Body of pancreas (tissue), 4 donors: ENCODE measurements around the gene SPDYE3. TPM values are rescaled to one million over a fixed set of nuclear protein-coding genes. Genes with fewer than 3 reads are reported as not detected.
A peak's percentile ranks its signal among the peaks of the same experiment; 100 is the strongest.
"Not testable (repeated sequence)": the region's sequence is repeated elsewhere in the genome, so short reads cannot be mapped to it uniquely, and the experiment has no call there.

Experiments
- ATAC-seq: fragments of 150-250 bp; one replicate; pipeline ENCODE4 v1.9.1; 2016
- DNase-seq, 4 donors: peaks; one replicate each; pipeline ENCODE4 v3.0.0-alpha.2; 2019
- H3K27ac ChIP-seq, 4 donors: fragments of 200-600 bp; sonication (generic); 1 replicate in 3 of 4; 2 replicates in 1 of 4; pipeline versions ENCODE4 v1.5.1 to v1.6.1; 2016 to 2019; ENCODE audit warnings: mild to moderate bottlenecking in 1 of 4, mixed read lengths in 1 of 4, moderate library complexity in 1 of 4
- H3K27me3 ChIP-seq, 2 donors: fragments of 200-600 bp; sonication (generic); one replicate each; pipeline ENCODE4 v1.6.0; 2016; ENCODE audit warnings: mild to moderate bottlenecking in 1 of 2
- H3K36me3 ChIP-seq, 2 donors: fragments of 200-600 bp; sonication (generic); replicated peaks in 1 of 2; 2 replicates each; pipeline ENCODE4 v1.5.1; 2016; ENCODE audit warnings: low read depth in 2 of 2; ENCODE audit not compliant: insufficient read depth in 1 of 2
- H3K4me1 ChIP-seq: fragments of 200-600 bp; sonication (generic); one replicate; pipeline ENCODE4 v1.6.0; 2016
- H3K4me3 ChIP-seq, 2 donors: fragments of 200-600 bp; sonication (generic); 1 replicate in 1 of 2; 2 replicates in 1 of 2; pipeline ENCODE4 v1.5.1; 2016 to 2019
- H3K9me3 ChIP-seq, 3 donors: fragments of 200-600 bp; sonication (generic); 1 replicate in 2 of 3; 2 replicates in 1 of 3; pipeline ENCODE4 v1.5.1; 2016
- POLR2A ChIP-seq, 3 donors: fragments of 450-650 bp; IDR thresholded peaks; one replicate each; pipeline ENCODE4 v1.6.1; 2016; ENCODE audit warnings: antibody characterized with exemption in 3 of 3, mild to moderate bottlenecking in 2 of 3
- WGBS, 2 donors: methylation state at CpG; one replicate each; pipeline ENCODE4 v1.1.5; 2017; 5-methylcytosine and 5-hydroxymethylcytosine counted together
- intact Hi-C: fragments of 100-400 bp; cut with DNase I; formaldehyde crosslinking; loops from one replicate; pipeline ENCODE4 v1.15.1; 2023
- total RNA-seq, 2 donors: library from RNA; depleted of rRNA; stranded (reverse); fragments of >200 nt; gene quantifications; one replicate each; pipeline ENCODE4 v1.1.0, GENCODE V29; 2016
- TF ChIP-seq, protein P1 (sequence below), 7 experiments: fragments of 450-650 bp in 4 of 7; fragments of 200-600 bp in 3 of 7; sonication (generic) in 3 of 7; IDR thresholded peaks; one replicate each; pipeline ENCODE4 v1.5.1; 2016 to 2019; ENCODE audit warnings: antibody characterized with exemption in 7 of 7

Gene SPDYE3
- total RNA-seq, 2 donors from 2014 or later, result not detected

DNA sequence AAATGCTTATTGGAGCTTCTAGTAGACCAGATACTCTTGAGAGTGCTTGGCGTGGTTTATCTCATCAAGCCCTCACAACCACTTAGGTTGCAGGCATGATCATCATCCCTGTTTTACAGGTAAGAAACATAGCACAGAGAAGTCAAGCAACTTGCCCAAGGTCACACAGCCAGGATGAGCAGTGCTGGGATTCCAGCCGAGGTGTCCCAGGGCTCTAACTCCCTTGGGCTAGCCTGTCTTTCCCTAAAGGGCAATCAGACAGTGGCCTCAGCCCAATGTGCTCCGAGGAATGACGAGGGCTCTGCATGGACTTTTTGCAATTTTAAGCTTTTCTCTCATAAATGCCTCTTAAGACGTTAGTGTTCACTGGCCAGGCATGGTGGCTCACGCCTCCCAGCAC lies 39.9 kb upstream of the SPDYE3 start:
- Histone ChIP-seq H3K36me3 (no peaks in the 10 kb centered on the region), H3K4me3 (no peak overlapping the region), H3K27me3 (no peaks in the 10 kb centered on the region), H3K4me1 (peaks cover 42% of the 10 kb centered on the region), H3K27ac (peak overlapping the region in 1 of 4 donors; percentile 29), H3K9me3 (no peaks in the 10 kb centered on the region)
- DNase-seq (no peak), ATAC-seq (no peak)
- intact Hi-C loops, result no loop called here
- WGBS, 2 donors, result 86 to 96% methylated on average over 6 of the region's 6 CpGs
- TF ChIP-seq, protein P1, sequence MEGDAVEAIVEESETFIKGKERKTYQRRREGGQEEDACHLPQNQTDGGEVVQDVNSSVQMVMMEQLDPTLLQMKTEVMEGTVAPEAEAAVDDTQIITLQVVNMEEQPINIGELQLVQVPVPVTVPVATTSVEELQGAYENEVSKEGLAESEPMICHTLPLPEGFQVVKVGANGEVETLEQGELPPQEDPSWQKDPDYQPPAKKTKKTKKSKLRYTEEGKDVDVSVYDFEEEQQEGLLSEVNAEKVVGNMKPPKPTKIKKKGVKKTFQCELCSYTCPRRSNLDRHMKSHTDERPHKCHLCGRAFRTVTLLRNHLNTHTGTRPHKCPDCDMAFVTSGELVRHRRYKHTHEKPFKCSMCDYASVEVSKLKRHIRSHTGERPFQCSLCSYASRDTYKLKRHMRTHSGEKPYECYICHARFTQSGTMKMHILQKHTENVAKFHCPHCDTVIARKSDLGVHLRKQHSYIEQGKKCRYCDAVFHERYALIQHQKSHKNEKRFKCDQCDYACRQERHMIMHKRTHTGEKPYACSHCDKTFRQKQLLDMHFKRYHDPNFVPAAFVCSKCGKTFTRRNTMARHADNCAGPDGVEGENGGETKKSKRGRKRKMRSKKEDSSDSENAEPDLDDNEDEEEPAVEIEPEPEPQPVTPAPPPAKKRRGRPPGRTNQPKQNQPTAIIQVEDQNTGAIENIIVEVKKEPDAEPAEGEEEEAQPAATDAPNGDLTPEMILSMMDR (IDR thresholded peaks at IDR 0.05), result no peak
- no peak for TF ChIP-seq POLR2A (IDR thresholded peaks at IDR 0.05)

DNA sequence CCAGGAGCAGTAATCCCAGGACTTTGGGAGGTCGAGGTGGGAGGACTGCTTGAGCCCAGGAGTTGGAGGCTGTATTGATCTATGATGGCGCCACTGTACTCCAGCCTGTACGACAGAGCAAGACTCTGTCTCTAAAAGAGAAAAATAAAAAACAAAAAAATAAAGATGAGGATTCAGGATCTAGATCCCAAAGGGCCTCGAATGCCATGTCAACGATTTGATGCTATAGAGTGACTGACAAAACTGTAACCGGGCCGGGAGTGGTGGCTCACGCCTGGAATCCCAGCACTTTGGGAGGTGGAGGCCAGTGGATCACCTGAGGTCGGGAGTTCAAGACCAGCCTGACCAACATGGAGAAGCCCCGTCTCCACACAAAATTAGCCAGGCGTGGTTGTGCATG lies 38.6 kb upstream of the SPDYE3 start:
- intact Hi-C loops, H3K9me3 ChIP-seq, H3K36me3 ChIP-seq, DNase-seq, H3K4me3 ChIP-seq, ATAC-seq, H3K27me3 ChIP-seq: not testable (repeated sequence)
- WGBS, 2 donors, result 76 to 83% methylated on average over 10 to 11 of the region's 11 CpGs
- Histone ChIP-seq H3K4me1 (peaks cover 38% of the 10 kb centered on the region), H3K27ac (peak overlapping the region in 3 of 4 donors; percentile 55 to 81 (median 80))

DNA sequence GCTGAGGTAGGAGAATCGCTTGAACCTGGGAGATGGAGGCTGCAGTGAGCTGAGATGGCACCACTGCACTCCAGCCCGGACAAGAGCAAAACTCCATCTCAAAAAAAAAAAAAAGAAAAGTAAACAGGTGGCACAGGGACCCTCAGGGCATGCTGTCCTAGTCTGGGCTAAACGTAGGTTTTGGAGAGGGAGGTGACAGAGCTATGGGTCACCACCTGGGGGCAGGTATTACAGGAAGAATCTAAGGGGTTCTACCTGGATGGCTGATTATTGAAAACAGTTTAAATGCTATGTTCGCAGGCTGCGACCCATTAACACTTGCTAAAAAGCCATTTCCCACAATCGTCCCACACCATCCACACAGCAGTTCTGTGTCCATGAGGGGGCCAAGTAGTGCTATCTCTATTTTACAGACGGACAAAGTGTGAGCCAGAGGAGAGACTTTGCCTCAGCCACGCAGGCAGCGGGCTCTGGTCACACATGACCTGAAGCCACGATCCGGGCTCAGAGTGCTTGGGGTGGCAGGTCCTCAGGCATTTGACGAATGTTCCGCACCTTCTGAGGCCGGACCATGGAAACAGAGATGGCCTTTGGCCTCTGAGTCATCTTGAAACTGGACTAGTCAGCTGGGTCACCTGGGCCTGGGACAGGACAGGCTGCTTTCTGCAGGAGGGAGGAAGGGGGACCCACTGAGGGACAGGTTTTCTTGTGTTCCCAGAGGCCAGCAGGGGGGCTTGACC lies 38.0 kb upstream of the SPDYE3 start:
- H3K9me3 ChIP-seq, intact Hi-C loops, H3K36me3 ChIP-seq, H3K4me3 ChIP-seq, H3K27me3 ChIP-seq: not testable (repeated sequence)
- 45 to 60% methylated on average over 8 to 14 of the region's 14 CpGs for WGBS, 2 donors
- Histone ChIP-seq H3K4me1 (peaks cover 38% of the 10 kb centered on the region), H3K27ac (peak overlapping the region; percentile 55 to 81 (median 68))
- TF ChIP-seq POLR2A (IDR thresholded peaks at IDR 0.05), result peak in 2 of 3 donors; percentile 12 to 18
- DNase-seq (peak; percentile 40 to 73 (median 48)), ATAC-seq (peak; percentile 30)

DNA sequence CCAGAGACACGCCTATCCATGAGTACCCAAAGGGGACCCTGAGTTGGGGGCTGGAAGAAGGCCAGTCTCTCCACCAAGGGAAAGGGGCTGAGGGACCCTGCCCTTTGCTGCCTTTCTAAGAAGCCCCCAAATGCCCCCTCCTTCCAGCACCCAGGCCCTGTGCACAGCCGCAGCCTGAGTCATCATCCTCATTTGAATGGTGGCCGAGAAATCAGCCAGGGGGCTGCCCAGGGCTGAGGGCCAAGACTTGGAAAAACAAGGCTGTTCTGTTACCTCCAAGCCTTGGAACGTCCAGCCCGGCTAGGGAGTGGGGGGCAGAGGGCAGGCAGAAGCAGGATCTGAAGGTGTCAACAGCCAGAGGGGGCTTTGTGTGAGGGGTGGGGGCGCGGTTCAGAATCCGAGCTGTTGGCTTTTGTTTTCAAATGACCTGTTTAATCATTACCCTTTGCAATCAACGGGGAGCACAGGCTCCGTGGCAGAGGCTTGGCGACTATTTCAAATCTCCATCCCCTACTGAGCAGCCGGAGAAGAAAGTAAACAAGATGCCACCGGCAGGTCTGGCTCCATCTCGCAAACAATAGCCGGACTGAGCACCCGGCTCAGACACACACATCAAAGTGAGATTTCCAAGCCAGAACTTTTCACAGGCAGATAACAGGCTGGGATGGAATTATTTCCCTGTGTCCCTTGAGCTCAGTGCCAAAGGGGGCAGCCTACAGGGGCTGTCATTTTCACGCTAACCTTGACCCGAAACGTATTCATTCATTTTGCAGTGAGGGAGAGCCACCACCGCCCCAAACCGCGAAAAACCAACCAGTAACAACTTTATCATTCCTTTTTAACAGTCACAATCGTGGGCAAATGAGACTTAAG lies 37.2 kb upstream of the SPDYE3 start:
- intact Hi-C loops, H3K36me3 ChIP-seq, H3K27me3 ChIP-seq, H3K4me3 ChIP-seq, H3K9me3 ChIP-seq: not testable (repeated sequence)
- TF ChIP-seq, protein P1 (IDR thresholded peaks at IDR 0.05), result peak in 1 of 7 experiments; percentile 10
- 14 to 15% methylated on average over 5 to 13 of the region's 23 CpGs for WGBS, 2 donors
- Histone ChIP-seq H3K4me1 (peaks cover 38% of the 10 kb centered on the region), H3K27ac (peak overlapping the region; percentile 56 to 81 (median 72))
- DNase-seq, result peak; percentile 22 to 51 (median 36)
- ATAC-seq, result peak; percentile 28

DNA sequence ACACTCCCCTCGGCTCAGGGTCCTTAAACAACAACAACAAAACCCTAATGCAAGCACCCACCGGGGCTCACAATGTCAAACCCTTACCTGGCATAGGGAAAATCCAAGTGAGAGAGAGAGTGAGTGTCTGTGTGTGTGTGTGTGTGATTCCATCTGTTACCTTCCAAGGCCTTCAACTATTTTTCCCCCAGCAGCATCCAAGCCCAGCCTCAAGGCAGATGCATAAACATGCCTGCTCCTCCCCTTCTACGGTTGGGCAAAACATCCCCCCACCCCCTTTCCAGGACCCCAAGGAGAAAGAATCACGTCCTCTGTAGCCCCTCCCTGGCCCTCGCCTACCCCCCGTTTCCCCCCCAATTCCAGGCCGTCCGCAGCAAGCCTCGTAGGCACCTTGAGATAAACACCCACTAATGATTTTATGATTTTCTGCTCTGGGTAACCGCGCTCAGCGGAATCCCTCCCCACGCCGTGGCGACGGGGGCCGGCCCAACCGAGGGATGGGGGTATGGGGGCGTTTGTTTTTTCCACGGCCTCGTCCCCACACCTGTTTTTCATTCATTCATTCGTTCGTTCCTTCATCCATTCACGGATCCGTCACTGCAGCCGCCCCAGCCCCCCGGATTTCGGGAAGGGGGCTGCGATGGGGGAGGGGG lies 36.4 kb upstream of the SPDYE3 start:
- H3K4me3 ChIP-seq, result peak overlapping the region; percentile 55 to 61
- H3K4me1 ChIP-seq, result peaks cover 31% of the 10 kb centered on the region
- peak overlapping the region; percentile 45 to 81 (median 72) for H3K27ac ChIP-seq
- ATAC-seq, intact Hi-C loops, H3K27me3 ChIP-seq, DNase-seq, H3K36me3 ChIP-seq, H3K9me3 ChIP-seq: not testable (repeated sequence)
- WGBS, 2 donors, result 1% methylated on average over 17 to 24 of the region's 29 CpGs
